Measurements from ENCODE around the gene C14orf93. TPM values are rescaled to one million over a fixed set of nuclear protein-coding genes. Genes with fewer than 3 reads are reported as not detected.

C14orf93 gene
- total and polyA plus RNA-seq, 9 of the 15 experiments (the other 6 are each of a cell fraction or from before 2014, with no cell fraction given), result 2.2 to 22.4 (median 16.1) TPM

DNA sequence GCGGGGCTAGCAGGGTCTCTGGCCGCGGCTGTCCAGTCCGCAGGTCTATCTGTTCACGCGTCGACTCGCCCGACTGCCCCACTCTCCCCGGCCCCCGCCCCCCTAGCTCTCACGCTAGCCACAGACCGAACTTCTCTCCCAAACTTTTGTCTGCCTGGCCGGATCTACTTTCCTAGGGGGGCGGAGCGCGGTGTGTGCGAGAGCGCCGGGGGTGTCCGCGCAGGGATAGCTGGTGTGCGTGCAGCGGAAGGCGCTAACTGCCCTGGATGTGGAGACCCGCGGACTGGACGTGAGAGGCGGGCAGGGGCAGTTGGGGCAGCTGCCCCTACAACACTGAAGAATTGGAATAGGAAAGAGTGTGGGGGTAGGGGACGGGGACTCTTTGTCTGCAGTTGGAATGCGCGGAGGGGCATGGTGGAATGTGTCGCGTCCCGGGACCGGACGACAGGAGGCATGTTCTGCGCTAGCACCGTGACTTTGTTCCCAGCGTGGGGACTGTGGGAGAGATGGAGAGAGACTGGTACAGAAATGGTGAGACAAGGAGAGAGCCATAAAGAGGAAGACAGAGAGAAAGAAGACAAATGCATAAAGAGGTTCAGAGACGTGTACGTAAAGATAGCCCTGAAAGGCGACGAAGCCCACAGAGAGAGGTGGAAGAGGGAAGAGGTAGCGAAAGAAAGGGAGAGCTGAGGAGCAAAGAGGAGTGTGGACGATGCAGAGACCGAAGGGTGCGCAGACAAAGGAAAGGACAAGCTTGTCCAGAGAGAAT is 27.3 kb downstream of the C14orf93 start, which contains the start of gene AJUBA (continued):
- TF ChIP-seq NR1H2 (CRISPR knock-in tag; IDR thresholded peaks at IDR 0.05) (0 out of 2 replicates have a peak, but pooled peaks have one; percentile 50), KHSRP (IDR thresholded peaks at IDR 0.05) (peak; percentile 32), NCOA4 (IDR thresholded peaks at IDR 0.05; ENCODE audit: partially characterized antibody) (peak; percentile 26), ZBTB7A (IDR thresholded peaks at IDR 0.05; ENCODE audit: borderline replicate concordance, control insufficient read depth, low read depth, low read length) (peak; percentile 72; the same call in 1 of the 2 replicates), ELF1 (tag; IDR thresholded peaks at IDR 0.05) (0 out of 2 replicates have a peak, but pooled peaks have one; percentile 28)
- TF ChIP-seq, protein P1, sequence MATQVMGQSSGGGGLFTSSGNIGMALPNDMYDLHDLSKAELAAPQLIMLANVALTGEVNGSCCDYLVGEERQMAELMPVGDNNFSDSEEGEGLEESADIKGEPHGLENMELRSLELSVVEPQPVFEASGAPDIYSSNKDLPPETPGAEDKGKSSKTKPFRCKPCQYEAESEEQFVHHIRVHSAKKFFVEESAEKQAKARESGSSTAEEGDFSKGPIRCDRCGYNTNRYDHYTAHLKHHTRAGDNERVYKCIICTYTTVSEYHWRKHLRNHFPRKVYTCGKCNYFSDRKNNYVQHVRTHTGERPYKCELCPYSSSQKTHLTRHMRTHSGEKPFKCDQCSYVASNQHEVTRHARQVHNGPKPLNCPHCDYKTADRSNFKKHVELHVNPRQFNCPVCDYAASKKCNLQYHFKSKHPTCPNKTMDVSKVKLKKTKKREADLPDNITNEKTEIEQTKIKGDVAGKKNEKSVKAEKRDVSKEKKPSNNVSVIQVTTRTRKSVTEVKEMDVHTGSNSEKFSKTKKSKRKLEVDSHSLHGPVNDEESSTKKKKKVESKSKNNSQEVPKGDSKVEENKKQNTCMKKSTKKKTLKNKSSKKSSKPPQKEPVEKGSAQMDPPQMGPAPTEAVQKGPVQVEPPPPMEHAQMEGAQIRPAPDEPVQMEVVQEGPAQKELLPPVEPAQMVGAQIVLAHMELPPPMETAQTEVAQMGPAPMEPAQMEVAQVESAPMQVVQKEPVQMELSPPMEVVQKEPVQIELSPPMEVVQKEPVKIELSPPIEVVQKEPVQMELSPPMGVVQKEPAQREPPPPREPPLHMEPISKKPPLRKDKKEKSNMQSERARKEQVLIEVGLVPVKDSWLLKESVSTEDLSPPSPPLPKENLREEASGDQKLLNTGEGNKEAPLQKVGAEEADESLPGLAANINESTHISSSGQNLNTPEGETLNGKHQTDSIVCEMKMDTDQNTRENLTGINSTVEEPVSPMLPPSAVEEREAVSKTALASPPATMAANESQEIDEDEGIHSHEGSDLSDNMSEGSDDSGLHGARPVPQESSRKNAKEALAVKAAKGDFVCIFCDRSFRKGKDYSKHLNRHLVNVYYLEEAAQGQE (IDR thresholded peaks at IDR 0.05; ENCODE audit: borderline replicate concordance), result no peak; the same call in 1 of the 2 replicates
- TF ChIP-seq, protein P1 (CRISPR knock-in tag; IDR thresholded peaks at IDR 0.05; ENCODE audit: low read depth), result no peak; the same call in 1 of the 2 replicates
- TF ChIP-seq, protein P2, sequence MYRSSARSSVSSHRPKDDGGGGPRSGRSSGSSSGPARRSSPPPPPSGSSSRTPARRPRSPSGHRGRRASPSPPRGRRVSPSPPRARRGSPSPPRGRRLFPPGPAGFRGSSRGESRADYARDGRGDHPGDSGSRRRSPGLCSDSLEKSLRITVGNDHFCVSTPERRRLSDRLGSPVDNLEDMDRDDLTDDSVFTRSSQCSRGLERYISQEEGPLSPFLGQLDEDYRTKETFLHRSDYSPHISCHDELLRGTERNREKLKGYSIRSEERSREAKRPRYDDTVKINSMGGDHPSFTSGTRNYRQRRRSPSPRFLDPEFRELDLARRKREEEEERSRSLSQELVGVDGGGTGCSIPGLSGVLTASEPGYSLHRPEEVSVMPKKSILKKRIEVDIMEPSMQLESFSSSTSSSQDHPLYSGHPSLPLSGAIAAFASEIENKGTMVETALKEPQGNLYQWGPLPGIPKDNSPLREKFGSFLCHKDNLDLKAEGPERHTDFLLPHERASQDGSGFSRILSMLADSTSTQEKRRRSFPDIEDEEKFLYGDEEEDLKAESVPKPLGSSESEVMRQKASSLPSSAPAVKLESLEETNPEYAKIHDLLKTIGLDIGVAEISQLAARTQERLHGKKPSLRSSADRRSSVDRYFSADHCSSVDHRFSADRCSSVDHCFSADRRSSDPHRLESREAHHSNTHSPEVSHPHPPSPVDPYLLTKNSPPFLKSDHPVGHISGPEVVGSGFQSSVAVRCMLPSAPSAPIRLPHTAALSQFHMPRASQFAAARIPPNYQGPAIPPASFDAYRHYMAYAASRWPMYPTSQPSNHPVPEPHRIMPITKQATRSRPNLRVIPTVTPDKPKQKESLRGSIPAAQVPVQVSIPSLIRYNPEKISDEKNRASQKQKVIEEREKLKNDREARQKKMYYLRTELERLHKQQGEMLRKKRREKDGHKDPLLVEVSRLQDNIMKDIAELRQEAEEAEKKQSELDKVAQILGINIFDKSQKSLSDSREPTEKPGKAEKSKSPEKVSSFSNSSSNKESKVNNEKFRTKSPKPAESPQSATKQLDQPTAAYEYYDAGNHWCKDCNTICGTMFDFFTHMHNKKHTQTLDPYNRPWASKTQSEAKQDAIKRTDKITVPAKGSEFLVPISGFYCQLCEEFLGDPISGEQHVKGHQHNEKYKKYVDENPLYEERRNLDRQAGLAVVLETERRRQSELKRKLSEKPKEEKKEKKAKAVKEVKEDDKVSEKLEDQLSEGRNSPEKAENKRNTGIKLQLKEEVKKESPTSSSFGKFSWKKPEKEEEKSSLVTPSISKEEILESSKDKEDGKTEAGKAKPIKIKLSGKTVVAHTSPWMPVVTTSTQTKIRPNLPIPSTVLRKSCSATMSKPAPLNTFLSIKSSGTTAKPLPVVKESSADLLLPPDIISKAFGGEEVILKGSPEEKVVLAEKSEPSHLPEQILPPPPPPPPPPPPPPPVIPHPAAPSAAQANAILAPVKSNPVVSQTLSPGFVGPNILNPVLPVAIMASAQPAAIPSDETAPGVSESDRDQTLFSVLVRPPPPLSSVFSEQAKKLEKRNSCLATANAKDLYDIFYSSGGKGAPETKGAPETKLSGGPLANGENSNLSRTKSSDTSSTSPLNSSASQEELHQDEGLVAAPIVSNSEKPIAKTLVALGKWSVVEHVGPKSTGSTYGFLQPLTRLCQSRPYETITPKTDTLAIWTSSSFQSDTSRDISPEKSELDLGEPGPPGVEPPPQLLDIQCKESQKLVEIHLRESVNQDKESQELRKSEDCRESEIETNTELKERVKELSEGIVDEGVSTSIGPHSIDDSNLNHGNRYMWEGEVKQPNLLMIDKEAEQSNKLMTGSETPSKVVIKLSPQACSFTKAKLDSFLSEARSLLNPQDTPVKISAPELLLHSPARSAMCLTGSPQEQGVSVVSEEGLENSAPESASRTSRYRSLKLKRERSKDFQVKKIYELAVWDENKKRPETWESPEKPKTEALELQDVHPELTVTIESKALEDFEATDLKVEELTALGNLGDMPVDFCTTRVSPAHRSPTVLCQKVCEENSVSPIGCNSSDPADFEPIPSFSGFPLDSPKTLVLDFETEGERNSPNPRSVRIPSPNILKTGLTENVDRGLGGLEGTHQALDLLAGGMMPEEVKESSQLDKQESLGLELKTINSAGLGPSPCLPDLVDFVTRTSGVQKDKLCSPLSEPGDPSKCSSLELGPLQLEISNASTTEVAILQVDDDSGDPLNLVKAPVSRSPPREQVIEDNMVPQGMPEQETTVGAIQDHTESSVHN (IDR thresholded peaks at IDR 0.05; ENCODE audit: borderline replicate concordance in 1 of 2, low read depth in 1 of 2), result peak in 1 of 2 experiments; percentile 39; a peak in 2 of 4 replicates
